Gastrocnemius medialis (tissue), 4 donors: ENCODE results near the gene DENND1A. TPM values are rescaled to one million over a fixed set of nuclear protein-coding genes. Genes with fewer than 3 reads are reported as not detected.

Source experiments
- ATAC-seq, 2 donors: fragments of 150-250 bp; one replicate each; pipeline ENCODE4 v1.9.1; 2016
- DNase-seq, 2 donors: peaks; one replicate each; pipeline ENCODE4 v3.0.0-alpha.2; 2019
- H3K27ac ChIP-seq, 4 donors: fragments of 200-600 bp; sonication (generic); 1 replicate in 1 of 4; 2 replicates in 3 of 4; pipeline ENCODE4 v1.5.1; 2016 to 2018; ENCODE audit warnings: mild to moderate bottlenecking in 2 of 4, moderate library complexity in 1 of 4
- H3K27me3 ChIP-seq, 3 donors: fragments of 200-600 bp; sonication (generic) in 2 of 3; 1 replicate in 1 of 3; 2 replicates in 2 of 3; pipeline versions ENCODE4 v1.5.1 to v1.6.0; 2016 to 2019; ENCODE audit warnings: mild to moderate bottlenecking in 1 of 3, moderate library complexity in 1 of 3
- H3K36me3 ChIP-seq, 2 donors: fragments of 200-600 bp; sonication (generic) in 1 of 2; one replicate each; pipeline ENCODE4 v1.5.1; 2017 to 2018
- H3K4me1 ChIP-seq, 2 donors: fragments of 200-600 bp; sonication (generic) in 1 of 2; one replicate each; pipeline ENCODE4 v1.5.1; 2016 to 2017; ENCODE audit warnings: mild to moderate bottlenecking in 2 of 2
- H3K4me3 ChIP-seq, 4 donors: fragments of 200-600 bp; sonication (generic) in 3 of 4; 1 replicate in 1 of 4; 2 replicates in 3 of 4; pipeline ENCODE4 v1.5.1; 2016 to 2019; ENCODE audit warnings: mild to moderate bottlenecking in 2 of 4
- H3K9me3 ChIP-seq, 3 donors: fragments of 200-600 bp; sonication (generic) in 2 of 3; 1 replicate in 1 of 3; 2 replicates in 2 of 3; pipeline ENCODE4 v1.5.1; 2016 to 2019
- POLR2A ChIP-seq, 2 donors: fragments of 450-650 bp; IDR thresholded peaks; one replicate each; pipeline ENCODE4 v1.6.1; 2017; ENCODE audit warnings: antibody characterized with exemption in 2 of 2, mild to moderate bottlenecking in 2 of 2, moderate library complexity in 2 of 2
- in situ Hi-C, 4 donors: fragments of 200-750 bp; cut with MboI; loops; one replicate each; pipeline versions ENCODE4 v1.15.0 to v1.8.0; 2017; ENCODE audit warnings: low sequenced_read_pairs in 4 of 4
- intact Hi-C: fragments of 100-400 bp; cut with DNase I; formaldehyde crosslinking; loops from one replicate; pipeline ENCODE4 v1.15.1; 2023; ENCODE audit warnings: low total_unique reads
- total RNA-seq, 4 donors: library from RNA; depleted of rRNA; stranded (reverse); fragments of >200 nt; gene quantifications; one replicate each; pipeline versions ENCODE4 v1.1.0 to v1.2.3, GENCODE V29; 2016
- TF ChIP-seq, protein P1 (sequence below), 5 experiments: fragments of 450-650 bp in 3 of 5; fragments of 200-600 bp in 2 of 5; sonication (generic) in 2 of 5; IDR thresholded peaks in 4 of 5; conservative IDR thresholded peaks in 1 of 5; 1 replicate in 4 of 5; 2 replicates in 1 of 5; pipeline ENCODE4 v1.5.1; 2016 to 2019; ENCODE audit warnings: antibody characterized with exemption in 5 of 5, mild to moderate bottlenecking in 3 of 5, moderate library complexity in 3 of 5

DENND1A gene
- total RNA-seq, 4 donors from 2014 or later, result 14.1 to 24.6 (median 16.4) TPM

DNA sequence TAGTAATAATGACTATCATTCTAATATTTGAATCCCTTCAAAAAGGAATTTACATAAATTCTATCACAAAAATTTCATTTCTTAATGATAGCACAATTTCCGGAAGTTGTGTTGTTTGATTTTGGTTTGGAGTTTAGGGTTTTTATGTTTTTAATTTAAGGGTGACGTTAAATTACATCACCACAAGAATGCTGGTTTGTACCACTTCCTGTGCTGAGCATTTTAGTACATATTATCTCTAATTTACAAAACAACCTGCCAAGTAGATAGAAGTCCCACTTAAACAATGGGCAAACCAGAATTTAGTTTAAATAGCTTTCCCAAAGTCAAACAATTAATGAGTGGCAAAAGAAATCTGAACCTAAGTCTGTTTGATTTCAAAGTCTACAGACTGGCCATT, 63.4 kb downstream of the DENND1A start:
- intact Hi-C loops, result no loop called here
- no peak for DNase-seq
- Histone ChIP-seq H3K4me3 (no peak overlapping the region), H3K4me1 (peaks cover 14 to 31% of the 10 kb centered on the region in 2 donors), H3K27me3 (no peaks in the 10 kb centered on the region), H3K9me3 (no peaks in the 10 kb centered on the region), H3K36me3 (no peaks in the 10 kb centered on the region), H3K27ac (no peak overlapping the region)
- TF ChIP-seq, protein P1, sequence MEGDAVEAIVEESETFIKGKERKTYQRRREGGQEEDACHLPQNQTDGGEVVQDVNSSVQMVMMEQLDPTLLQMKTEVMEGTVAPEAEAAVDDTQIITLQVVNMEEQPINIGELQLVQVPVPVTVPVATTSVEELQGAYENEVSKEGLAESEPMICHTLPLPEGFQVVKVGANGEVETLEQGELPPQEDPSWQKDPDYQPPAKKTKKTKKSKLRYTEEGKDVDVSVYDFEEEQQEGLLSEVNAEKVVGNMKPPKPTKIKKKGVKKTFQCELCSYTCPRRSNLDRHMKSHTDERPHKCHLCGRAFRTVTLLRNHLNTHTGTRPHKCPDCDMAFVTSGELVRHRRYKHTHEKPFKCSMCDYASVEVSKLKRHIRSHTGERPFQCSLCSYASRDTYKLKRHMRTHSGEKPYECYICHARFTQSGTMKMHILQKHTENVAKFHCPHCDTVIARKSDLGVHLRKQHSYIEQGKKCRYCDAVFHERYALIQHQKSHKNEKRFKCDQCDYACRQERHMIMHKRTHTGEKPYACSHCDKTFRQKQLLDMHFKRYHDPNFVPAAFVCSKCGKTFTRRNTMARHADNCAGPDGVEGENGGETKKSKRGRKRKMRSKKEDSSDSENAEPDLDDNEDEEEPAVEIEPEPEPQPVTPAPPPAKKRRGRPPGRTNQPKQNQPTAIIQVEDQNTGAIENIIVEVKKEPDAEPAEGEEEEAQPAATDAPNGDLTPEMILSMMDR (IDR thresholded peaks at IDR 0.05 in 4 of 5, conservative IDR thresholded peaks at IDR 0.05 in 1 of 5), result no peak
- TF ChIP-seq POLR2A (IDR thresholded peaks at IDR 0.05), result no peak
- ATAC-seq, result no peak
- in situ Hi-C loops, result no loop called here

DNA sequence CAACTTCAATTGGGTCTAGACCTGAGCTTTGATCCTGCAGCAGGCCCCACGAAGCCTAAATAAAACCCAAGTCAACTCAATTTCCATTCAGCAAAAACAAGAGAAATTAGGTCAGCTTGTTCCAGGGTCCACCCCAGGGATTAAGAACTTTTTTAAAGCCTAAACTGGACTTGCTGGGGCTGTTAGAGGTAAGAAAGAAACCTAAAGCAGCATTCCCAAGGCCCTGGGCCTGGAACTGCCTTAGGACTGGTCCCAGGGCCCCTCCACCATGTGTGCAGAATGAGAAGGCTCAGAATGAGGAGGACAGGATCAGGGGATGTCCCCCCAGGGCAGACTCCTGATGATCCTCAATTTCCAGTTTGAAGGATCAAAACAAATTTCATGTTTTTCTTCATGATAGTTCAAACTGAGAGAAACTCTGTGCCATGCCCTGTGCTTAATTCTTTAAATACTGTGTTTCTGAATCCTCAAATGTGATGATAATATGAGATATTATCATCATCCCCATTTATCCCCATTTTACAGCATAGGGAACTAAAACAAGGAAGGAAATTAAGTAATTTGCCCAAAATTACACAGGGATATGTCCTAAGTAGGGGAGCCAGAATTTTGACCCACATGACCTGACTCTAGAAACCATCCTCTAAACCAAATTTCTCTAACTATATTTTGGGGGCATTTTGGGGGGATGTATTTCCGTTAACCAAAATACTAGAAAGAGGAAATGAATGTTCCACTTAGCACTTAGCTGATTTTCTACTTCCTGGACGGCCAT, 64.5 kb downstream of the DENND1A start:
- peak overlapping the region; percentile 22 to 49 (median 32) for H3K27ac ChIP-seq
- ATAC-seq, result no peak
- no peak for TF ChIP-seq POLR2A (IDR thresholded peaks at IDR 0.05)
- TF ChIP-seq, protein P1 (IDR thresholded peaks at IDR 0.05 in 4 of 5, conservative IDR thresholded peaks at IDR 0.05 in 1 of 5), result no peak
- H3K9me3 ChIP-seq, result no peaks in the 10 kb centered on the region
- intact Hi-C loops (no loop called here), in situ Hi-C loops (no loop called here)
- H3K36me3 ChIP-seq, result no peaks in the 10 kb centered on the region
- H3K27me3 ChIP-seq, result no peaks in the 10 kb centered on the region
- H3K4me3 ChIP-seq, result no peak overlapping the region
- peaks cover 14 to 31% of the 10 kb centered on the region in 2 donors for H3K4me1 ChIP-seq
- no peak for DNase-seq

DNA sequence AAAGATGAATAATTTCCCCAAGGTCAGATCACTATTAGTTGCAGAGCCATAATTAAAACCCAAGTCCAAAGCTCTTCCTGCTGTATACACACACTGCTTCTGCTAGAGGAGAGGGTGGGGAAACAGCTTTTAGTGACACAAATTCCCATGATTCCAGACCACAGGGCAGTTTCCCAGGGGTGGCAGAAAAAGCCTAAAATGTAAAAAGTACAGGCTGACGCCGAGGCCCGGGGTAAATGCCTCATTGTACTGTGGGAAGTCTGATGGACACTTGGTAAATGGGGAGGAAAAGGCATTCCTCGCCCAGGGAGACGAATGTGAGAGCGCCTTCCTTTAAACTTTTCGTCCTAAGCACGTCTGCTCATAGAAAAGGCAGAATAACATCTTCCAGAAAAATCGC, 65.7 kb downstream of the DENND1A start:
- Histone ChIP-seq H3K27me3 (no peaks in the 10 kb centered on the region), H3K27ac (no peak overlapping the region), H3K4me1 (peaks cover 14 to 31% of the 10 kb centered on the region in 2 donors), H3K4me3 (no peak overlapping the region), H3K36me3 (no peaks in the 10 kb centered on the region), H3K9me3 (no peaks in the 10 kb centered on the region)
- ATAC-seq, result no peak
- TF ChIP-seq, protein P1 (IDR thresholded peaks at IDR 0.05 in 4 of 5, conservative IDR thresholded peaks at IDR 0.05 in 1 of 5), result no peak
- no peak for TF ChIP-seq POLR2A (IDR thresholded peaks at IDR 0.05)
- intact Hi-C loops, result no loop called here
- in situ Hi-C loops, result no loop called here
- no peak for DNase-seq

DNA sequence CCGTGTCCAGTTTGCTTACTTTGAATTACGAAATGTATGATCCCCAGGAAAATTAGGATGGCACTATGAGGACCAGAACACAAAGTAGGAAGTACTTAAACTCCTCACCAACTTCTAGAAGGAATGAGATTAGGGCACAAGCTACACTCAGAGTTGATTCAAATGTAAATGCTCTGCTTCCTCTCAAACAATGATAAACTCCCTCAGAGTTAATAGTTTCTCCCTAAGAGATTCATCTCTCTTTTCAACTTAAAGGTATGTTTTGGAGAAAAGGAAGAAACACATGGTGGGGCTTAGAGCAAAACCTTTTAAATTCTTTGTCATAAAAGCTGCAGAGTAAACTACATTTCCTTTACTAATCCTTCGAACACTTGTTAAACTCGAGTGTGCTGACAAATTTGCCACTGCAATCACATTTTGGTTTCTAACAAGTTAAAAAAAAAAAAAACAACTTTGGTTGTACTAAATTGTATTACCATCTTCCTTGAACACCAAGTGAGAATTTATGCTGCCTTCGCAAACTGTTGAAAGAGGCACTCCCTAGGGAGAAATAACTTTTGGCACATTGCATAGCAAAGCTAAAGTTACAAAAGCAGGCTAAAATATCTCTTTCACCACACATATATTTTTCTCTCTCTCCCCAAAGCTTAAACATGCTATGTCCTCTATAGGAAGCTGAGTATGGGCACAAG, 66.6 kb downstream of the DENND1A start:
- TF ChIP-seq, protein P1 (IDR thresholded peaks at IDR 0.05 in 4 of 5, conservative IDR thresholded peaks at IDR 0.05 in 1 of 5), result no peak
- no peak for TF ChIP-seq POLR2A (IDR thresholded peaks at IDR 0.05)
- no peak overlapping the region for H3K4me3 ChIP-seq
- no peaks in the 10 kb centered on the region for H3K9me3 ChIP-seq
- DNase-seq, result no peak
- no peaks in the 10 kb centered on the region for H3K27me3 ChIP-seq
- in situ Hi-C loops, result no loop called here
- no peaks in the 10 kb centered on the region for H3K36me3 ChIP-seq
- ATAC-seq, result peak; percentile 33 to 42
- H3K4me1 ChIP-seq, result peaks cover 14 to 31% of the 10 kb centered on the region in 2 donors
- no peak overlapping the region for H3K27ac ChIP-seq
- intact Hi-C loops, result no loop called here
